Lower leg skin (tissue), 4 donors: ENCODE results near the gene CHAMP1. TPM values are rescaled to one million over a fixed set of nuclear protein-coding genes. Genes with fewer than 3 reads are reported as not detected.
"Not testable (repeated sequence)": the region's sequence is repeated elsewhere in the genome, so short reads cannot be mapped to it uniquely, and the experiment has no call there.

ENCODE experiments used
- DNase-seq, 2 donors: peaks; one replicate each; pipeline ENCODE4 v3.0.0-alpha.2; 2019; ENCODE audit warnings: low spot score in 2 of 2
- H3K4me3 ChIP-seq: fragments of 200-600 bp; sonication (generic); 2 replicates; pipeline ENCODE4 v1.5.1; 2017; ENCODE audit warnings: mild to moderate bottlenecking, low read depth; ENCODE audit not compliant: poor library complexity, severe bottlenecking
- CTCF ChIP-seq, 3 donors: fragments of 450-650 bp; IDR thresholded peaks; one replicate each; pipeline ENCODE4 v1.5.1; 2016; ENCODE audit warnings: antibody characterized with exemption in 3 of 3, mild to moderate bottlenecking in 3 of 3, moderate library complexity in 2 of 3
- POLR2A ChIP-seq, 2 donors: fragments of 450-650 bp; IDR thresholded peaks; one replicate each; pipeline ENCODE4 v1.6.1; 2016 to 2017; ENCODE audit warnings: antibody characterized with exemption in 2 of 2, mild to moderate bottlenecking in 1 of 2, moderate library complexity in 1 of 2
- WGBS, 2 donors: methylation state at CpG; one replicate each; pipeline ENCODE4 v1.1.5; 2018; 5-methylcytosine and 5-hydroxymethylcytosine counted together
- intact Hi-C: fragments of 100-400 bp; cut with DNase I; formaldehyde crosslinking; loops from one replicate; pipeline ENCODE4 v1.15.0; 2023; ENCODE audit warnings: low total_unique reads
- microRNA-seq, 2 donors: library from miRNA; unstranded; fragments of <30 nt; microRNA quantifications; one replicate each; pipeline ENCODE4, GENCODE V29; 2016; ENCODE audit warnings: borderline replicate concordance in 2 of 2, borderline number of aligned reads in 1 of 2
- total RNA-seq, 4 donors: library from RNA; depleted of rRNA; stranded (reverse); fragments of >200 nt; gene quantifications; one replicate each; pipeline ENCODE4 v1.1.0, GENCODE V29; 2016

Gene CHAMP1
- total RNA-seq, 4 donors from 2014 or later = 18.0 to 21.0 (median 19.7) TPM

DNA sequence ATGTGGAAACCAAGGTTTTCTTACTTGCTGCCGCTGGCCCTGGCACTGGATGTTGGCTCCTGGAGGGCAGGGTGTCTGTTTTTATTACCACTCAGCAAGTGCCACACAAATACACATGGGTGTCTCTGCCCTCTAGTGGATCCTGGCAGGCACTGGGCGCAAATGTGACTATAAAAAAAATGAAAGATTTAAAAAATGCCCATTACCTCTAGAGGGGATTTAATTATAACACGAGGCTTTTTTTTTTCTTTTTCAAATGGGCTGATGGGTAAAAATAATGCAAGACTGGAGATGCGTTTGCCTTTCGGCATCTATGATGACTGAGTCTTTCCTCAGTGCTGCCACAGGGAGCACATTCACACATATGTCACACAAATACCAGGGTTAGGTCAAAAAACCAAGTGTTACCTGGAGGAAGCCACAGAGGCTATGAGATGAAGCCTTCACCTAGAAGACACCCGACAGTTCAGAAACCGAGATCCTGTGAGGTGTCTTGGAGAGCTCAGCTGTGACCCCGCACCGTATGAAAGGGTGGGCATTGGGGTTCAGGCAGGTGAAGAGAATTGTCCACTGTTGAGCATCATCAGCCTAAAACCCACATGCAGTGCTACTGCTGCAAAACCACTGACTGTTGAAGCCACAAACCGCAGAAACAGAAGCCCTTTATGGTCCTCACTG is 25.7 kb downstream of the CHAMP1 start:
- intact Hi-C loops = no loop called here
- 44 to 49% methylated on average over 10 of the region's 10 CpGs for WGBS, 2 donors
- H3K4me3 ChIP-seq = no peak overlapping the region
- DNase-seq = no peak
- TF ChIP-seq POLR2A (IDR thresholded peaks at IDR 0.05) = no peak
- no peak for TF ChIP-seq CTCF (IDR thresholded peaks at IDR 0.05)

DNA sequence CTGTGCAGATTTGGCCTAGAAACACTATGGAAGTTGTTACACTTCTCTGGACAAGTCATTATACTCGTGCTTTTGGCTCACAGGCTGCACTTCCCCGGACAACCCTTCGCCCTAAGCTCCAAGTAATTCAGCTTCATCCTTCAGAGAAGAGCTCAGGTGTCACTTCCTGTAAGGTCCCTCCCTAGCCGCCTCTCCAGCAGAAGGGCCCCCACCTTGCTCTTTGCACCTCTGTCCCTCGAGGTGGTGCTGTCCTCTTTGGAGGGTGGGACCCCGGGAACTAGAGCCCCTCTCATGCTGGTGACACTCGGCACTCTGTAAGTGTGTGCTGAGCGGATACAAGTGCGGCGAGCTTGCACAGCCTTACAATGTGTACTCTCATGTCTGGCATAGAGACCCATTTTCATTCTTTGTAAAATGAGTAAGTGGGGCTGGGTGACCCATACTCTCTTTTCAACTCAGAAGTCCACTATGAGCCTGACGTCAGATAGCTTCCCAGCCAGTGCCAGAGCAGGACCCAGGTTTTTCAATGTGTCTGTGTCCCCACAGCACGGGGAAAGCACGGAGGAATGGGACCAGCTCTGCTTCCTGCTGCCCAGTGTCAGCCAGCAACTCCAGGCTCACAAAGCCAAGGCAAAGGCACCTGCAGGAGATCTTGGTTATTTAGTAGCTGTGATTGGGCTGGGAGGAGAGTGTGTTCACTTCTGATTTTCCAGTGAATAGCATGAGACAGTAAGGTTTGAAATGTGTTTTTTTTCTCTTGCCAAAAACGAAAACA is 26.9 kb downstream of the CHAMP1 start:
- no peak overlapping the region for H3K4me3 ChIP-seq
- 71 to 76% methylated on average over 14 of the region's 14 CpGs for WGBS, 2 donors
- intact Hi-C loops = no loop called here
- no peak for TF ChIP-seq POLR2A (IDR thresholded peaks at IDR 0.05)
- no peak for TF ChIP-seq CTCF (IDR thresholded peaks at IDR 0.05)
- DNase-seq = no peak

DNA sequence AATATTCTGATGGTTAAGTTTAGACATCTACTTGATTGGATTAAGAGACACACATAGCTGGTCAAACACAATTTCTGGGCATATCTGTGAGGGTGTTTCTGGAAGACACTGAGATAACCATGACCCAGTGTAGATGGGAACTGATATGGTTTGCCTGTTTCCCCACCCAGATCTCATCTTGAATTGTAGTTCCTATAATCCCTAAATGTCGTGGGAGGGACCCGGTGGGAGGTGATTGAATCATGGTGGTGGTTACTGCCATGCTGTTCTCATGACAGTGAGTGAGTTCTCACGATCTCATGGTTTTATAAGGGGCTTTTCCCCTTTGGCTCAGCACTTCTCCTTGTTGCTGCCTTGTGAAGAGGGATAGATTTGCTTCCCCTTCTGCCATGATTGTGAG is 33.0 kb downstream of the CHAMP1 start:
- DNase-seq, intact Hi-C loops, H3K4me3 ChIP-seq: not testable (repeated sequence)
- 50 to 57% methylated on average over 3 of the region's 3 CpGs for WGBS, 2 donors

DNA sequence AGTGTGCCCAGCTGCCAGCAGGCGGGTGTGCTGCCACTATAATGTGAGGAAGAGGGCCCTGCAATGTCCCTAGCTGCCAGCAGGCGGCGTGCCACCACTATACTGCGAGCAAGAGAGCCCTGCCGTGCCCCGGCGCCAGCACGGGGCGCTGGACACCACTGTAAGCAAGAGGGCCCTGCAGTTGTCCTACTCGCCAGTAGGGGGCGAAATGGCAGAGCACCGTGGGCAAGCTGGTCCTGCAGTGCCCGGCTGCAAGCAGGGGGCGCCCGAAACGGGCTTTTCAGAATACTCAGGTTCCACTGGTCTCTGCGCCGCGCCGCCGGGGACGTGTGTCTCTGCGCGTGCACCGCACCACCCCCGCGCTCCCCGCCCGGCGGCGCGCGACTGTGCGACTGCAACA is 38.5 kb downstream of the CHAMP1 start:
- 82 to 83% methylated on average over 19 to 21 of the region's 34 CpGs for WGBS, 2 donors
- DNase-seq, H3K4me3 ChIP-seq, intact Hi-C loops: not testable (repeated sequence)

- 84% methylated on average over 38 of the region's 38 CpGs for WGBS, 2 donors
- intact Hi-C loops, H3K4me3 ChIP-seq, DNase-seq: not testable (repeated sequence)
Observed at GRCh38 chr13:114353382-114353781, 39.1 kb downstream of the CHAMP1 start.

Small RNAs within 50 kb of the gene (microRNA-seq; reads per million reads assigned to microRNA genes)
- 0 reads per million in 2 donors for gene MIR4502

Other genes starting within 250 kb of the CHAMP1 start
- 10 to 100 TPM; 12.9 to 30.5 (median 24.2) TPM for gene RASA3, start 181.9 kb upstream of the CHAMP1 start, total RNA-seq
- not detected for gene CFAP97D2, start 135.2 kb upstream of the CHAMP1 start, total RNA-seq
- gene CDC16, start 79.6 kb upstream of the CHAMP1 start, total RNA-seq = 10 to 100 TPM; 39.5 to 85.6 (median 41.4) TPM
- 10 to 100 TPM; 20.5 to 33.4 (median 24.6) TPM for gene UPF3A, start 32.9 kb upstream of the CHAMP1 start, total RNA-seq